HCT116 (cell line): ENCODE results near the gene TMEM132E. TPM values are rescaled to one million over a fixed set of nuclear protein-coding genes. Genes with fewer than 3 reads are reported as not detected.

Source experiments
- ATAC-seq: fragments of 200-7000 bp; cut with Tn5 transposase; 2 replicates; pipeline ENCODE4 v1.9.1; 2020; ENCODE audit warnings: mild to moderate bottlenecking, moderate library complexity
- BruUV-seq: library from RNA; stranded (reverse); fragments of 400-500 nt; replicated peaks from 2 replicates; lab custom pipeline; 2021; lab: Mats Ljungman, UMichigan
- CTCF ChIA-PET: fragments of 300-600 bp; sonication (Branson Sonifier 250); formaldehyde crosslinking; loops from one replicate; lab custom pipeline; 2021; ENCODE audit warnings: antibody characterized with exemption; lab: Charles Lee
- POLR2A ChIA-PET: fragments of 300-600, 350-600 bp; sonication (Branson Sonifier 250); formaldehyde crosslinking; loops from one replicate; lab custom pipeline; 2021; ENCODE audit warnings: antibody characterized with exemption; lab: Charles Lee
- RAD21 ChIA-PET, 2 experiments: fragments of 300-600 bp; sonication (Branson Sonifier 250); formaldehyde crosslinking; loops; one replicate each; lab custom pipeline; 2023; ENCODE audit warnings: low total read pairs in 2 of 2; ENCODE audit not compliant: uncharacterized antibody in 2 of 2, unreplicated experiment in 2 of 2, low non-redundant PET in 1 of 2; lab: Charles Lee
- DNase-seq: peaks from one replicate; pipeline ENCODE4 v3.0.0-alpha.2; 2010; ENCODE audit warnings: low read depth, low spot score
- H2AFZ ChIP-seq: fragments of 200-600 bp; shearing (Covaris generic), sonication (generic); 2 replicates; pipeline ENCODE4 v1.6.1; 2017; ENCODE audit warnings: low read depth, mixed run types, mixed read lengths, antibody characterized with exemption, low read length; ENCODE audit not compliant: poor library complexity, severe bottlenecking
- H3K27ac ChIP-seq: 2 replicates; pipeline ENCODE4 v1.5.1; 2012; ENCODE audit warnings: low read depth, low read length
- H3K27me3 ChIP-seq: fragments of 200-600 bp; sonication (generic); 2 replicates; pipeline ENCODE4 v1.6.1; 2016; ENCODE audit warnings: mixed run types, low read length, mixed read lengths; ENCODE audit not compliant: insufficient read depth
- H3K36me3 ChIP-seq, 2 experiments: fragments of 200-500 bp in 1 of 2; fragments of 200-600 bp in 1 of 2; sonication (Bioruptor generic) in 1 of 2; sonication (generic) in 1 of 2; 2 replicates each; pipeline versions ENCODE4 v1.5.1 to v1.6.1; 2014 to 2016; ENCODE audit warnings: low read length in 2 of 2, inconsistent platforms in 1 of 2, mixed read lengths in 1 of 2, mixed run types in 1 of 2; ENCODE audit not compliant: insufficient read depth in 2 of 2, control insufficient read depth in 1 of 2
- H3K4me1 ChIP-seq, 2 experiments: fragments of 200-600 bp in 1 of 2; sonication (generic) in 1 of 2; 2 replicates each; pipeline versions ENCODE4 v1.5.1 to v1.6.1; 2012 to 2017; ENCODE audit warnings: low read length in 2 of 2, inconsistent platforms in 1 of 2, mild to moderate bottlenecking in 1 of 2, mixed read lengths in 1 of 2, mixed run types in 1 of 2, moderate library complexity in 1 of 2; ENCODE audit not compliant: insufficient read depth in 2 of 2, control insufficient read depth in 1 of 2
- H3K4me2 ChIP-seq: fragments of 200-600 bp; sonication (generic); 2 replicates; pipeline ENCODE4 v1.6.1; 2017; ENCODE audit warnings: mixed run types, low read length, mixed read lengths
- H3K4me3 ChIP-seq, 2 experiments: fragments of 200-600 bp in 1 of 2; sonication (generic) in 1 of 2; replicated peaks in 1 of 2; 2 replicates each; pipeline ENCODE4 v1.5.1; 2011 to 2016; ENCODE audit warnings: low read length in 2 of 2, control low read depth in 1 of 2, low read depth in 1 of 2, mild to moderate bottlenecking in 1 of 2, mixed read lengths in 1 of 2, mixed run types in 1 of 2
- H3K79me2 ChIP-seq: fragments of 200-600 bp; sonication (generic); 2 replicates; pipeline ENCODE4 v1.6.1; 2017; ENCODE audit warnings: mild to moderate bottlenecking, mixed run types, low read length, moderate library complexity, mixed read lengths; ENCODE audit not compliant: insufficient read depth
- H3K9ac ChIP-seq: fragments of 200-600 bp; sonication (generic); 2 replicates; pipeline ENCODE4 v1.6.1; 2016; ENCODE audit warnings: low read length, mixed read lengths
- H3K9me2 ChIP-seq: fragments of 200-600 bp; sonication (generic), shearing (Covaris generic); 2 replicates; pipeline ENCODE4 v1.6.1; 2017; ENCODE audit warnings: mixed run types, mild to moderate bottlenecking, moderate library complexity; ENCODE audit not compliant: insufficient read depth
- H3K9me3 ChIP-seq, 2 experiments: fragments of 200-500 bp in 1 of 2; fragments of 200-600 bp in 1 of 2; sonication (Bioruptor generic) in 1 of 2; sonication (generic) in 1 of 2; 2 replicates each; pipeline ENCODE4 v1.6.1; 2014 to 2017; ENCODE audit warnings: low read length in 2 of 2, mixed read lengths in 2 of 2, inconsistent platforms in 1 of 2, low read depth in 1 of 2, mild to moderate bottlenecking in 1 of 2, mixed run types in 1 of 2, moderate library complexity in 1 of 2; ENCODE audit not compliant: control insufficient read depth in 1 of 2, insufficient read depth in 1 of 2
- H4K20me1 ChIP-seq: fragments of 200-600 bp; sonication (generic), shearing (Covaris generic); 2 replicates; pipeline ENCODE4 v1.6.1; 2017; ENCODE audit warnings: mixed run types, mild to moderate bottlenecking, moderate library complexity; ENCODE audit not compliant: insufficient read depth
- EGR1 ChIP-seq: IDR thresholded peaks from 2 replicates; pipeline ENCODE4 v1.6.1; 2012; ENCODE audit warnings: low read depth
- EZH2phosphoT487 ChIP-seq: fragments of 200-600 bp; IDR thresholded peaks from 2 replicates; pipeline ENCODE4 v1.6.1; 2018; ENCODE audit warnings: antibody characterized with exemption, borderline replicate concordance
- FOSL1 ChIP-seq: IDR thresholded peaks from 2 replicates; pipeline ENCODE4 v1.6.1; 2012; ENCODE audit warnings: low read depth
- JUND ChIP-seq: IDR thresholded peaks from 2 replicates; pipeline ENCODE4 v1.6.1; 2012
- POLR2A ChIP-seq: IDR thresholded peaks from 2 replicates; pipeline ENCODE4 v1.7.0; 2011; ENCODE audit warnings: borderline replicate concordance; ENCODE audit not compliant: insufficient read depth, insufficient read length; ENCODE audit errors: extremely low read depth
- POLR2AphosphoS5 ChIP-seq: IDR thresholded peaks from 2 replicates; pipeline ENCODE4 v1.6.1; 2011; ENCODE audit warnings: mild to moderate bottlenecking, low read depth, low read length, moderate library complexity
- SIN3A ChIP-seq: IDR thresholded peaks from 2 replicates; pipeline ENCODE4 v1.6.1; 2012; ENCODE audit warnings: low read depth
- YY1 ChIP-seq: IDR thresholded peaks from 2 replicates; pipeline ENCODE4 v1.6.1; 2011; ENCODE audit warnings: low read length, low read depth, moderate library complexity, mild to moderate bottlenecking; ENCODE audit not compliant: insufficient replicate concordance; ENCODE audit errors: extremely low read depth
- ZFX ChIP-seq: fragments of 450-650 bp; IDR thresholded peaks from 2 replicates; pipeline ENCODE4 v1.6.1; 2017
- ZNF274 ChIP-seq: fragments of 200-500 bp; sonication (Bioruptor generic); IDR thresholded peaks from 2 replicates; pipeline ENCODE4 v1.6.1; 2014; ENCODE audit warnings: mild to moderate bottlenecking, low read depth, low read length, inconsistent platforms
- intact Hi-C: fragments of 100-400 bp; cut with micrococcal nuclease; formaldehyde crosslinking; loops from 2 replicates; pipeline ENCODE4 v1.10.0; 2022
- total RNA-seq: library from RNA; stranded (reverse); gene quantifications from one replicate; pipeline ENCODE4 v1.2.1, GENCODE V29; 2021; ENCODE audit not compliant: unreplicated experiment
- TF ChIP-seq, protein P1 (sequence below): IDR thresholded peaks from 2 replicates; pipeline ENCODE4 v1.6.1; 2012; ENCODE audit warnings: low read depth
- TF ChIP-seq, protein P2 (sequence below), 3 experiments: fragments of 200-600 bp in 1 of 3; sonication (generic) in 1 of 3; IDR thresholded peaks in 2 of 3; conservative IDR thresholded peaks in 1 of 3; 2 replicates each; pipeline ENCODE4 v1.5.1; 2012 to 2017; ENCODE audit warnings: low read depth in 2 of 3, low read length in 2 of 3, antibody characterized with exemption in 1 of 3, borderline replicate concordance in 1 of 3, control low read depth in 1 of 3, mild to moderate bottlenecking in 1 of 3, mixed read lengths in 1 of 3, mixed run types in 1 of 3, moderate library complexity in 1 of 3; ENCODE audit not compliant: insufficient read depth in 1 of 3

TMEM132E gene
- total RNA-seq, 1 experiment from 2014 or later, result not detected

DNA sequence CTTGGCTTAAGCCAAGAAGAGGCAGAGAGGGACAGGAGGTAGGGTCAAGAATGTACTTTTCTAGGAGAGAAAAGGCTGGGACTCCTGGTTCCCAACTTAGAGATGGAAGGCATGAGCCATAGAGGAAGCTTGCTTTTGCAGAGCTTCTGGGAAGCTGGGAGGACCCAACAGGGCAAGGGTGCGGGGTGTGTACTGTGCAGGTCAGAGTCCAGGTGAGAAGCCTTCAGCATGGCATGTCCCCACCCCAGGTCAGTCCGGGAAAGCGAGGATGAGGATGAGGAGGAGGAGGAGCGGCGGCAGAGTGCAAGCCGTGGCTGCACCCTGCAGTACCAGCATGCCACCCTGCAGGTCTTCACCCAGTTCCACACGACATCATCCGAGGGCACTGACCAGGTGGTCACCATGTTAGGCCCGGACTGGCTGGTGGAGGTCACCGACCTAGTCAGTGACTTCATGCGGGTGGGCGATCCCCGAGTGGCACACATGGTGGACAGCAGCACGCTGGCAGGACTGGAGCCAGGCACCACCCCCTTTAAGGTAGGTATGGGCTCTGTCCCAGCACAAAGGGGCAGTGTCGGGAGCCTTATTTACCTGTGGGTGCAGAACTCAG, 55.3 kb downstream of the TMEM132E start:
- TF ChIP-seq EZH2phosphoT487, result no peak
- no peak for TF ChIP-seq EGR1
- TF ChIP-seq, protein P1, sequence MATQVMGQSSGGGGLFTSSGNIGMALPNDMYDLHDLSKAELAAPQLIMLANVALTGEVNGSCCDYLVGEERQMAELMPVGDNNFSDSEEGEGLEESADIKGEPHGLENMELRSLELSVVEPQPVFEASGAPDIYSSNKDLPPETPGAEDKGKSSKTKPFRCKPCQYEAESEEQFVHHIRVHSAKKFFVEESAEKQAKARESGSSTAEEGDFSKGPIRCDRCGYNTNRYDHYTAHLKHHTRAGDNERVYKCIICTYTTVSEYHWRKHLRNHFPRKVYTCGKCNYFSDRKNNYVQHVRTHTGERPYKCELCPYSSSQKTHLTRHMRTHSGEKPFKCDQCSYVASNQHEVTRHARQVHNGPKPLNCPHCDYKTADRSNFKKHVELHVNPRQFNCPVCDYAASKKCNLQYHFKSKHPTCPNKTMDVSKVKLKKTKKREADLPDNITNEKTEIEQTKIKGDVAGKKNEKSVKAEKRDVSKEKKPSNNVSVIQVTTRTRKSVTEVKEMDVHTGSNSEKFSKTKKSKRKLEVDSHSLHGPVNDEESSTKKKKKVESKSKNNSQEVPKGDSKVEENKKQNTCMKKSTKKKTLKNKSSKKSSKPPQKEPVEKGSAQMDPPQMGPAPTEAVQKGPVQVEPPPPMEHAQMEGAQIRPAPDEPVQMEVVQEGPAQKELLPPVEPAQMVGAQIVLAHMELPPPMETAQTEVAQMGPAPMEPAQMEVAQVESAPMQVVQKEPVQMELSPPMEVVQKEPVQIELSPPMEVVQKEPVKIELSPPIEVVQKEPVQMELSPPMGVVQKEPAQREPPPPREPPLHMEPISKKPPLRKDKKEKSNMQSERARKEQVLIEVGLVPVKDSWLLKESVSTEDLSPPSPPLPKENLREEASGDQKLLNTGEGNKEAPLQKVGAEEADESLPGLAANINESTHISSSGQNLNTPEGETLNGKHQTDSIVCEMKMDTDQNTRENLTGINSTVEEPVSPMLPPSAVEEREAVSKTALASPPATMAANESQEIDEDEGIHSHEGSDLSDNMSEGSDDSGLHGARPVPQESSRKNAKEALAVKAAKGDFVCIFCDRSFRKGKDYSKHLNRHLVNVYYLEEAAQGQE, result no peak
- TF ChIP-seq POLR2A, result no peak
- no peak for TF ChIP-seq POLR2AphosphoS5
- TF ChIP-seq, all 23 proteins: peak for 0
- DNase-seq (no peak), ATAC-seq (no peak)
- H3K4me1 ChIP-seq, result peaks cover 0 to 6% of the 10 kb centered on the region in 2 experiments; a peak in 1 of 4 replicates
- ChIA-PET POLR2A (no interaction called here), RAD21 (no interaction called here), CTCF (no interaction called here)
- intact Hi-C loops, result no loop called here
- no peaks in the 10 kb centered on the region for H3K9me2 ChIP-seq
- no peak overlapping the region for H3K4me2 ChIP-seq
- no peaks in the 10 kb centered on the region for H4K20me1 ChIP-seq
- no TSS peak for BruUV-seq
- H3K4me3 ChIP-seq, result no peak overlapping the region
- H3K36me3 ChIP-seq, result no peaks in the 10 kb centered on the region
- H3K9ac ChIP-seq, result no peak overlapping the region
- H3K9me3 ChIP-seq, result no peaks in the 10 kb centered on the region
- H3K27me3 ChIP-seq, result peaks cover 20% of the 10 kb centered on the region; the same call in 1 of the 2 replicates
- H3K27ac ChIP-seq, result no peak overlapping the region
- H3K79me2 ChIP-seq, result no peaks in the 10 kb centered on the region
- H2AFZ ChIP-seq, result no peak overlapping the region

DNA sequence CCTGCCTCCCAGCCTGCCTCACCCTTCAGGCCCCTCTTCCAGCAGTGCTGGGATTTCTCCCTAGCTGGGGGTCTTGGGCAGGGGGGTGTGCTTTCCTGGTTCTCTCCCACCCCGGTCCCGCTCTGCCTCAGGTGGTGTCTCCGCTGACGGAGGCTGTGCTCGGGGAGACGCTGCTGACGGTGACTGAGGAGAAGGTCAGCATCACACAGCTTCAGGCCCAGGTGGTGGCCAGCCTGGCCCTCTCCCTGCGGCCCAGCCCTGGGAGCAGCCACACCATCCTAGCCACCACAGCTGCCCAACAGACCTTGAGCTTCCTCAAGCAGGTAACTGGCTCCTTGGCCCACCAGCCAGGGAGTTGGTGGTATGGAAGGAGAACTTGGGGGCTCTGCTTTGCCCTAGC, 56.5 kb downstream of the TMEM132E start:
- Histone ChIP-seq H3K4me3 (no peak overlapping the region), H3K4me1 (peaks cover 0 to 6% of the 10 kb centered on the region in 2 experiments; a peak in 1 of 4 replicates), H3K9me3 (no peaks in the 10 kb centered on the region), H3K4me2 (no peak overlapping the region), H3K9me2 (no peaks in the 10 kb centered on the region), H3K27ac (no peak overlapping the region), H2AFZ (no peak overlapping the region), H3K79me2 (no peaks in the 10 kb centered on the region), H3K9ac (no peak overlapping the region), H4K20me1 (no peaks in the 10 kb centered on the region), H3K27me3 (peaks cover 23% of the 10 kb centered on the region; the same call in 1 of the 2 replicates), H3K36me3 (no peaks in the 10 kb centered on the region)
- BruUV-seq, result no TSS peak
- DNase-seq (no peak), ATAC-seq (no peak)
- intact Hi-C loops, result no loop called here
- RAD21 ChIA-PET, result no interaction called here
- POLR2A ChIA-PET, result no interaction called here
- TF ChIP-seq, protein P2, sequence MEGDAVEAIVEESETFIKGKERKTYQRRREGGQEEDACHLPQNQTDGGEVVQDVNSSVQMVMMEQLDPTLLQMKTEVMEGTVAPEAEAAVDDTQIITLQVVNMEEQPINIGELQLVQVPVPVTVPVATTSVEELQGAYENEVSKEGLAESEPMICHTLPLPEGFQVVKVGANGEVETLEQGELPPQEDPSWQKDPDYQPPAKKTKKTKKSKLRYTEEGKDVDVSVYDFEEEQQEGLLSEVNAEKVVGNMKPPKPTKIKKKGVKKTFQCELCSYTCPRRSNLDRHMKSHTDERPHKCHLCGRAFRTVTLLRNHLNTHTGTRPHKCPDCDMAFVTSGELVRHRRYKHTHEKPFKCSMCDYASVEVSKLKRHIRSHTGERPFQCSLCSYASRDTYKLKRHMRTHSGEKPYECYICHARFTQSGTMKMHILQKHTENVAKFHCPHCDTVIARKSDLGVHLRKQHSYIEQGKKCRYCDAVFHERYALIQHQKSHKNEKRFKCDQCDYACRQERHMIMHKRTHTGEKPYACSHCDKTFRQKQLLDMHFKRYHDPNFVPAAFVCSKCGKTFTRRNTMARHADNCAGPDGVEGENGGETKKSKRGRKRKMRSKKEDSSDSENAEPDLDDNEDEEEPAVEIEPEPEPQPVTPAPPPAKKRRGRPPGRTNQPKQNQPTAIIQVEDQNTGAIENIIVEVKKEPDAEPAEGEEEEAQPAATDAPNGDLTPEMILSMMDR (IDR thresholded peaks at IDR 0.05 in 2 of 3, conservative IDR thresholded peaks at IDR 0.05 in 1 of 3; ENCODE audit: borderline replicate concordance in 1 of 3, insufficient read depth in 1 of 3, low read depth in 2 of 3, low read length in 2 of 3), result no peak
- no peak for TF ChIP-seq ZFX
- no peak for TF ChIP-seq ZNF274
- no peak for TF ChIP-seq EGR1
- TF ChIP-seq SIN3A, result no peak
- TF ChIP-seq YY1, result no peak
- TF ChIP-seq FOSL1, result no peak
- no peak for TF ChIP-seq JUND
- CTCF ChIA-PET, result no interaction called here
